ENCODE data around the gene OR52N2.

Gene OR52N2

GRCh38 chr11:5815534-5815933, 6.8 kb downstream of the OR52N2 start:
- H3K9ac ChIP-seq (ENCODE audit: low read length), result no peak overlapping the region
- no peaks in the 10 kb centered on the region for H3K79me2 ChIP-seq (ENCODE audit: insufficient read depth, low read length)
- no peaks in the 10 kb centered on the region for H3F3A ChIP-seq (ENCODE audit: insufficient read depth, low read length)
- no peaks in the 10 kb centered on the region for H3K36me3 ChIP-seq (ENCODE audit: insufficient read depth, low read length)
- H3K27me3 ChIP-seq (ENCODE audit: insufficient read depth, low read length), result no peaks in the 10 kb centered on the region
- H4K20me1 ChIP-seq (ENCODE audit: insufficient read depth, low read length), result no peaks in the 10 kb centered on the region
- no peaks in the 10 kb centered on the region for H3K4me1 ChIP-seq (ENCODE audit: insufficient read depth, low read length, severe bottlenecking)
- H3K4me3 ChIP-seq (ENCODE audit: low read depth, low read length, poor library complexity, severe bottlenecking), result no peak overlapping the region
- H3K9me2 ChIP-seq (ENCODE audit: low read depth, low read length), result no peaks in the 10 kb centered on the region
- no peak overlapping the region for H3K27ac ChIP-seq (ENCODE audit: low read depth, low read length, poor library complexity, severe bottlenecking)
- no peaks in the 10 kb centered on the region for H3K9me3 ChIP-seq (ENCODE audit: low read length)
- no peak overlapping the region for H2AFZ ChIP-seq (ENCODE audit: low read length)
- TF ChIP-seq EZH2 (IDR thresholded peaks at IDR 0.05; ENCODE audit: borderline replicate concordance, low read length), result no peak
- TF ChIP-seq, protein P1, sequence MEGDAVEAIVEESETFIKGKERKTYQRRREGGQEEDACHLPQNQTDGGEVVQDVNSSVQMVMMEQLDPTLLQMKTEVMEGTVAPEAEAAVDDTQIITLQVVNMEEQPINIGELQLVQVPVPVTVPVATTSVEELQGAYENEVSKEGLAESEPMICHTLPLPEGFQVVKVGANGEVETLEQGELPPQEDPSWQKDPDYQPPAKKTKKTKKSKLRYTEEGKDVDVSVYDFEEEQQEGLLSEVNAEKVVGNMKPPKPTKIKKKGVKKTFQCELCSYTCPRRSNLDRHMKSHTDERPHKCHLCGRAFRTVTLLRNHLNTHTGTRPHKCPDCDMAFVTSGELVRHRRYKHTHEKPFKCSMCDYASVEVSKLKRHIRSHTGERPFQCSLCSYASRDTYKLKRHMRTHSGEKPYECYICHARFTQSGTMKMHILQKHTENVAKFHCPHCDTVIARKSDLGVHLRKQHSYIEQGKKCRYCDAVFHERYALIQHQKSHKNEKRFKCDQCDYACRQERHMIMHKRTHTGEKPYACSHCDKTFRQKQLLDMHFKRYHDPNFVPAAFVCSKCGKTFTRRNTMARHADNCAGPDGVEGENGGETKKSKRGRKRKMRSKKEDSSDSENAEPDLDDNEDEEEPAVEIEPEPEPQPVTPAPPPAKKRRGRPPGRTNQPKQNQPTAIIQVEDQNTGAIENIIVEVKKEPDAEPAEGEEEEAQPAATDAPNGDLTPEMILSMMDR (IDR thresholded peaks at IDR 0.05; ENCODE audit: low read length), result no peak
- no peak overlapping the region for H3K4me2 ChIP-seq (ENCODE audit: low read length)

DNA sequence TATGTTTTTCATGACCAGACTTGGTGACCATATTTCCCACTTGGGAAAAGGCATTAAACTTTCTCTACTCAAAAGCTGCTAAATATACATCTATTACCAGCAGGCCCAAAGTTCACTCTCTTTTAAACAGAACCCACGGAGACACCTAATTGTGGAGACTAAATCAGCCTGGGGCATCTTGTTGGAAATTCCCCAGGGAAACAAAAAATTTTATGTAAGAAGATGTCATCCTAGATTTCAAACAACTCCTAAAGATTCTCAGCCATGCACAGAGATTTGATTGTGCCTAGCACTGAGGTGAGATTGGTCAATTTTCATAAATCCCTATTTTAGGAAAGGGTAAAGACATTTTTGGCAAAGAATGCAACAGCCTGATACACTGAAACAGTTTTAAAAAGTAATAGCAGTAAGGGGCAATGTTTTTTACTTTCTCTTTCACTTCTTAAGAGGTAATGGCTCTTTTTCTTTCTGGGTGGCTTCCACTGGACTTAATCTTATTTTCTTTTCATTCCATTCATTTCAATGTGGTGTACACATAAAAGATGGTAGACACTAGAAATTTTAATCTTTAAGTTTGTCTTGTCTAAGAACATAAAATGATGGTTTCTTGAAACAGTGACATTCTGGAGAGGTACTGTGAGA, 9.6 kb downstream of the OR52N2 start:
- no peaks in the 10 kb centered on the region for H4K20me1 ChIP-seq (ENCODE audit: insufficient read depth, low read length)
- H3K9ac ChIP-seq (ENCODE audit: low read length), result no peak overlapping the region
- no peaks in the 10 kb centered on the region for H3K4me1 ChIP-seq (ENCODE audit: insufficient read depth, low read length, severe bottlenecking)
- H2AFZ ChIP-seq (ENCODE audit: low read length), result no peak overlapping the region
- no peak overlapping the region for H3K4me2 ChIP-seq (ENCODE audit: low read length)
- no peak overlapping the region for H3K4me3 ChIP-seq (ENCODE audit: low read depth, low read length, poor library complexity, severe bottlenecking)
- H3F3A ChIP-seq (ENCODE audit: insufficient read depth, low read length), result no peaks in the 10 kb centered on the region
- no peak for TF ChIP-seq EZH2 (IDR thresholded peaks at IDR 0.05; ENCODE audit: borderline replicate concordance, low read length)
- TF ChIP-seq, protein P1 (IDR thresholded peaks at IDR 0.05; ENCODE audit: low read length), result no peak
- no peaks in the 10 kb centered on the region for H3K9me2 ChIP-seq (ENCODE audit: low read depth, low read length)
- no peaks in the 10 kb centered on the region for H3K79me2 ChIP-seq (ENCODE audit: insufficient read depth, low read length)
- H3K27ac ChIP-seq (ENCODE audit: low read depth, low read length, poor library complexity, severe bottlenecking), result no peak overlapping the region
- no peaks in the 10 kb centered on the region for H3K36me3 ChIP-seq (ENCODE audit: insufficient read depth, low read length)
- H3K9me3 ChIP-seq (ENCODE audit: low read length), result no peaks in the 10 kb centered on the region
- no peaks in the 10 kb centered on the region for H3K27me3 ChIP-seq (ENCODE audit: insufficient read depth, low read length)

GRCh38 chr11:5831196-5831829, 22.6 kb downstream of the OR52N2 start:
- Histone ChIP-seq H3K4me3 (ENCODE audit: low read depth, low read length, poor library complexity, severe bottlenecking) (no peak overlapping the region), H4K20me1 (ENCODE audit: insufficient read depth, low read length) (no peaks in the 10 kb centered on the region), H3K4me2 (ENCODE audit: low read length) (no peak overlapping the region), H3F3A (ENCODE audit: insufficient read depth, low read length) (no peaks in the 10 kb centered on the region), H3K4me1 (ENCODE audit: insufficient read depth, low read length, severe bottlenecking) (no peaks in the 10 kb centered on the region), H3K79me2 (ENCODE audit: insufficient read depth, low read length) (no peaks in the 10 kb centered on the region), H3K9me2 (ENCODE audit: low read depth, low read length) (no peaks in the 10 kb centered on the region), H3K27me3 (ENCODE audit: insufficient read depth, low read length) (no peaks in the 10 kb centered on the region), H2AFZ (ENCODE audit: low read length) (no peak overlapping the region), H3K9me3 (ENCODE audit: low read length) (no peaks in the 10 kb centered on the region), H3K27ac (ENCODE audit: low read depth, low read length, poor library complexity, severe bottlenecking) (no peak overlapping the region), H3K36me3 (ENCODE audit: insufficient read depth, low read length) (no peaks in the 10 kb centered on the region), H3K9ac (ENCODE audit: low read length) (no peak overlapping the region)
- TF ChIP-seq, protein P1 (IDR thresholded peaks at IDR 0.05; ENCODE audit: low read length), result no peak
- no peak for TF ChIP-seq EZH2 (IDR thresholded peaks at IDR 0.05; ENCODE audit: borderline replicate concordance, low read length)

Data from OCI-LY1 (cell line).